Measurements from ENCODE around the gene OGDH. TPM values are rescaled to one million over a fixed set of nuclear protein-coding genes. Genes with fewer than 3 reads are reported as not detected.
A peak's percentile ranks its signal among the peaks of the same experiment; 100 is the strongest.

OGDH gene
- total and polyA plus RNA-seq, 4 donors: 10.8 to 71.2 (median 41.2) TPM

- TF ChIP-seq HNF4G (IDR thresholded peaks at IDR 0.05) (no peak), REST (IDR thresholded peaks at IDR 0.05) (no peak), TAF1 (conservative IDR thresholded peaks at IDR 0.05) (no peak), YY1 (IDR thresholded peaks at IDR 0.05) (no peak), GABPA (IDR thresholded peaks at IDR 0.05 in 1 of 2, conservative IDR thresholded peaks at IDR 0.05 in 1 of 2) (no peak), SP1 (IDR thresholded peaks at IDR 0.05) (no peak), ATF3 (IDR thresholded peaks at IDR 0.05) (no peak), JUND (IDR thresholded peaks at IDR 0.05) (no peak), HNF4A (conservative IDR thresholded peaks at IDR 0.05) (no peak), ZBTB33 (IDR thresholded peaks at IDR 0.05) (no peak), NR2F2 (IDR thresholded peaks at IDR 0.05) (no peak), RAD21 (IDR thresholded peaks at IDR 0.05) (no peak), MAX (IDR thresholded peaks at IDR 0.05) (no peak)
- Histone ChIP-seq H3K4me3 (ENCODE audit: low read depth in 1 of 3, low read length in 3 of 3) (peak overlapping the region; percentile 73 to 95 (median 83)), H3K27me3 (ENCODE audit: control insufficient read depth in 4 of 4, insufficient read depth in 4 of 4, low read length in 3 of 4) (no peaks in the 10 kb centered on the region), H3K9me3 (ENCODE audit: control insufficient read depth in 4 of 4, low read length in 3 of 4) (no peaks in the 10 kb centered on the region), H3K36me3 (ENCODE audit: control insufficient read depth in 4 of 4, insufficient read depth in 3 of 4, low read depth in 1 of 4, low read length in 3 of 4) (no peaks in the 10 kb centered on the region), H3K27ac (ENCODE audit: low read depth in 1 of 2, low read length in 2 of 2) (peak overlapping the region in 1 of 2 donors; percentile 57), H3K4me1 (ENCODE audit: control insufficient read depth in 4 of 4, insufficient read depth in 4 of 4, low read length in 3 of 4) (peaks cover 15 to 34% (median 25%) of the 10 kb centered on the region in 4 donors), H3K9ac (ENCODE audit: low read depth in 1 of 2, low read length in 2 of 2) (peak overlapping the region; percentile 3 to 43)
- 2% methylated on average over 60 of the region's 60 CpGs for WGBS
- no peak for DNase-seq (ENCODE audit: low spot score)
Observed at GRCh38 chr7:44748948-44749731, 142.7 kb downstream of the OGDH start.

- Histone ChIP-seq H3K4me3 (ENCODE audit: low read depth in 1 of 3, low read length in 3 of 3) (no peak overlapping the region), H3K9me3 (ENCODE audit: control insufficient read depth in 4 of 4, low read length in 3 of 4) (no peaks in the 10 kb centered on the region), H3K36me3 (ENCODE audit: control insufficient read depth in 4 of 4, insufficient read depth in 3 of 4, low read depth in 1 of 4, low read length in 3 of 4) (no peaks in the 10 kb centered on the region), H3K27ac (ENCODE audit: low read depth in 1 of 2, low read length in 2 of 2) (no peak overlapping the region), H3K4me1 (ENCODE audit: control insufficient read depth in 4 of 4, insufficient read depth in 4 of 4, low read length in 3 of 4) (peaks cover 15 to 34% (median 25%) of the 10 kb centered on the region in 4 donors), H3K9ac (ENCODE audit: low read depth in 1 of 2, low read length in 2 of 2) (no peak overlapping the region), H3K27me3 (ENCODE audit: control insufficient read depth in 4 of 4, insufficient read depth in 4 of 4, low read length in 3 of 4) (no peaks in the 10 kb centered on the region)
- 95% methylated on average over 2 of the region's 2 CpGs for WGBS
- DNase-seq (ENCODE audit: low spot score): no peak
- TF ChIP-seq SP1 (IDR thresholded peaks at IDR 0.05) (no peak), FOXA2 (IDR thresholded peaks at IDR 0.05) (no peak), ATF3 (IDR thresholded peaks at IDR 0.05) (no peak), ZBTB33 (IDR thresholded peaks at IDR 0.05) (no peak), HNF4G (IDR thresholded peaks at IDR 0.05) (no peak), EGR1 (IDR thresholded peaks at IDR 0.05; ENCODE audit: low read depth in 2 of 2) (no peak), REST (IDR thresholded peaks at IDR 0.05) (no peak)
Observed at GRCh38 chr7:44749992-44750391, 143.6 kb downstream of the OGDH start.
